H9 (cell line): ENCODE measurements around the gene PPP1R9A. TPM values are rescaled to one million over a fixed set of nuclear protein-coding genes. Genes with fewer than 3 reads are reported as not detected.

ENCODE experiments used
- DNase-seq: peaks from one replicate; pipeline ENCODE4 v3.0.0-alpha.2; 2017
- H2AFZ ChIP-seq: one replicate; pipeline ENCODE4 v1.6.1; 2013; ENCODE audit warnings: mild to moderate bottlenecking, low read length, control low read depth, moderate library complexity
- H2AK5ac ChIP-seq: 2 replicates; pipeline ENCODE4 v1.6.1; 2013; ENCODE audit warnings: low read length, control low read depth, mixed read lengths; ENCODE audit not compliant: insufficient read length
- H2BK120ac ChIP-seq: one replicate; pipeline ENCODE4 v1.6.1; 2013; ENCODE audit warnings: low read depth, mild to moderate bottlenecking, low read length, control low read depth, inconsistent platforms; ENCODE audit not compliant: poor library complexity, severe bottlenecking
- H2BK12ac ChIP-seq: 2 replicates; pipeline ENCODE4 v1.6.1; 2013; ENCODE audit warnings: low read length, control low read depth, mixed read lengths, low read depth; ENCODE audit not compliant: insufficient read length
- H2BK15ac ChIP-seq: 2 replicates; pipeline ENCODE4 v1.6.1; 2013; ENCODE audit warnings: low read depth, low read length, control low read depth
- H2BK20ac ChIP-seq: one replicate; pipeline ENCODE4 v1.6.1; 2013; ENCODE audit warnings: low read depth, mild to moderate bottlenecking, low read length, control low read depth, inconsistent platforms; ENCODE audit not compliant: poor library complexity, severe bottlenecking
- H2BK5ac ChIP-seq: 2 replicates; pipeline ENCODE4 v1.6.1; 2013; ENCODE audit warnings: low read length, control low read depth, mixed read lengths; ENCODE audit not compliant: insufficient read length
- H3K14ac ChIP-seq: 2 replicates; pipeline ENCODE4 v1.6.1; 2013; ENCODE audit warnings: low read length, control low read depth; ENCODE audit not compliant: insufficient read depth
- H3K18ac ChIP-seq: 2 replicates; pipeline ENCODE4 v1.6.1; 2013; ENCODE audit warnings: low read depth, mild to moderate bottlenecking, mixed read lengths, low read length, control low read depth; ENCODE audit not compliant: insufficient read length
- H3K23ac ChIP-seq: 2 replicates; pipeline ENCODE4 v1.6.1; 2013; ENCODE audit warnings: low read length, control low read depth, mixed read lengths, low read depth; ENCODE audit not compliant: insufficient read length
- H3K23me2 ChIP-seq: 2 replicates; pipeline ENCODE4 v1.6.1; 2013; ENCODE audit warnings: low read depth, mild to moderate bottlenecking, mixed read lengths, low read length, control low read depth; ENCODE audit not compliant: insufficient read length, poor library complexity, severe bottlenecking
- H3K27ac ChIP-seq: 2 replicates; pipeline ENCODE4 v1.5.1; 2013; ENCODE audit warnings: low read length, control low read depth, mixed read lengths, low read depth; ENCODE audit not compliant: insufficient read length
- H3K27me3 ChIP-seq: 2 replicates; pipeline ENCODE4 v1.6.1; 2013; ENCODE audit warnings: low read length, control low read depth, inconsistent platforms; ENCODE audit not compliant: insufficient read depth
- H3K4ac ChIP-seq: 2 replicates; pipeline ENCODE4 v1.6.1; 2013; ENCODE audit warnings: low read depth, mild to moderate bottlenecking, control low read depth, inconsistent platforms, low read length, moderate library complexity
- H3K4me1 ChIP-seq: 2 replicates; pipeline ENCODE4 v1.6.1; 2013; ENCODE audit warnings: low read length, control low read depth, inconsistent platforms; ENCODE audit not compliant: insufficient read depth
- H3K4me2 ChIP-seq: 2 replicates; pipeline ENCODE4 v1.6.1; 2013; ENCODE audit warnings: low read length, control low read depth, mixed read lengths; ENCODE audit not compliant: insufficient read length, insufficient read depth
- H3K56ac ChIP-seq: 2 replicates; pipeline ENCODE4 v1.6.1; 2013; ENCODE audit warnings: low read depth, mild to moderate bottlenecking, mixed read lengths, low read length, control low read depth; ENCODE audit not compliant: insufficient read length
- H3K79me1 ChIP-seq: 2 replicates; pipeline ENCODE4 v1.6.1; 2013; ENCODE audit warnings: low read depth, mild to moderate bottlenecking, moderate library complexity, low read length, control low read depth, inconsistent platforms; ENCODE audit not compliant: insufficient read depth, poor library complexity, severe bottlenecking
- H3K79me2 ChIP-seq: 2 replicates; pipeline ENCODE4 v1.6.1; 2013; ENCODE audit warnings: low read length, control low read depth, inconsistent platforms; ENCODE audit not compliant: insufficient read depth
- H3K9ac ChIP-seq: 2 replicates; pipeline ENCODE4 v1.6.1; 2013; ENCODE audit warnings: low read length, control low read depth, mixed read lengths; ENCODE audit not compliant: insufficient read length; ENCODE audit errors: extremely low read depth
- H3K9me3 ChIP-seq: one replicate; pipeline ENCODE4 v1.6.1; 2013; ENCODE audit warnings: low read depth, low read length, inconsistent platforms; ENCODE audit not compliant: control insufficient read depth
- H3T11ph ChIP-seq: one replicate; pipeline ENCODE4 v1.6.1; 2013; ENCODE audit warnings: mild to moderate bottlenecking, low read length, control low read depth, inconsistent platforms
- H4K20me1 ChIP-seq: one replicate; pipeline ENCODE4 v1.6.1; 2013; ENCODE audit not compliant: control insufficient read depth, insufficient read length, insufficient read depth
- H4K5ac ChIP-seq: 2 replicates; pipeline ENCODE4 v1.6.1; 2013; ENCODE audit warnings: low read depth, mild to moderate bottlenecking, mixed read lengths, low read length, control low read depth; ENCODE audit not compliant: insufficient read length
- H4K8ac ChIP-seq: replicated peaks from 2 replicates; pipeline ENCODE4 v1.6.1; 2013; ENCODE audit warnings: low read length, control low read depth, mixed read lengths, low read depth; ENCODE audit not compliant: insufficient read length
- H4K91ac ChIP-seq: 2 replicates; pipeline ENCODE4 v1.6.1; 2013; ENCODE audit warnings: low read depth, mild to moderate bottlenecking, moderate library complexity, mixed read lengths, low read length, control low read depth; ENCODE audit not compliant: insufficient read length
- H3K27ac Mint-ChIP-seq, 3 experiments: 2 replicates in 2 of 3; 3 replicates in 1 of 3; pipeline ENCODE4 v1.8.0; 2020 to 2021; ENCODE audit warnings: mixed read lengths in 3 of 3, mild to moderate bottlenecking in 1 of 3, moderate library complexity in 1 of 3
- H3K27me3 Mint-ChIP-seq: 2 replicates; pipeline ENCODE4 v1.8.0; 2021; ENCODE audit warnings: low read depth, mild to moderate bottlenecking, moderate library complexity, mixed read lengths
- H3K36me3 Mint-ChIP-seq, 3 experiments: 2 replicates in 2 of 3; 3 replicates in 1 of 3; pipeline ENCODE4 v1.8.0; 2020 to 2021; ENCODE audit warnings: low read depth in 3 of 3, mixed read lengths in 3 of 3; ENCODE audit not compliant: insufficient read depth in 1 of 3
- H3K4me1 Mint-ChIP-seq, 2 experiments: 2 replicates each; pipeline ENCODE4 v1.8.0; 2020; ENCODE audit warnings: mixed read lengths in 2 of 2
- H3K4me3 Mint-ChIP-seq, 2 experiments: 2 replicates in 1 of 2; 3 replicates in 1 of 2; pipeline ENCODE4 v1.8.0; 2020 to 2021; ENCODE audit warnings: mild to moderate bottlenecking in 2 of 2, mixed read lengths in 2 of 2, moderate library complexity in 1 of 2
- H3K9me3 Mint-ChIP-seq, 2 experiments: 2 replicates in 1 of 2; 3 replicates in 1 of 2; pipeline ENCODE4 v1.8.0; 2020; ENCODE audit warnings: mild to moderate bottlenecking in 2 of 2, mixed read lengths in 2 of 2, moderate library complexity in 1 of 2
- WGBS: extraction: QIAGEN DNeasy Blood & Tissue Kit; methylation state at CpG from one replicate; pipeline ENCODE4 v1.1.7; 2013; ENCODE audit warnings: missing lambda C conversion rate, low lambda C conversion rate, mixed read lengths; ENCODE audit not compliant: insufficient read length; ENCODE audit errors: extremely low coverage; 5-methylcytosine and 5-hydroxymethylcytosine counted together
- total RNA-seq: library from RNA; stranded (reverse); gene quantifications from 2 replicates; pipeline ENCODE4 v1.2.1, GENCODE V29; 2021
- TF ChIP-seq, protein P1 (sequence below): fragments of 200-600 bp; sonication (generic); conservative IDR thresholded peaks from 3 replicates; pipeline ENCODE4 v1.8.0; 2021; ENCODE audit warnings: antibody characterized with exemption, mild to moderate bottlenecking

PPP1R9A gene
- total RNA-seq, 1 experiment from 2014 or later: 17.0 TPM

DNA sequence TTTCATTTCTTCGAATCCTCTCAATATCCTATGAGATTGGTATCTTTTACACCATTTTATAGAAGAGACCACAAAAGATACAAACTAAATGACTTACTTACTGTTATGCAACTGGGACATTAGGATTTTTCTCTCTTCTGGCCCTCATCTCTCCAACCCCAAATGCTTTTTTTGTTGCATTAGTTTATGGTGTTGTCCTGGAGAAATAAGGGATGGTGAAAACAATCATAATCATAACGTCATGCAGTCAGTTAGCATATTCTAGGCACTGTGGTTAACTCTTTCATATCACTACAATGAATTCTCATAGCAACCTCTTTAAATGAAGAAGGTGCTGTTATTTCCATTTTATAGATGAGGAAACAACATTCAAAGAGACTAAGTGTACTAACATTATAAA is 312.3 kb downstream of the PPP1R9A start:
- H3K79me1 ChIP-seq: no peaks in the 10 kb centered on the region
- no peak overlapping the region for H2BK120ac ChIP-seq
- no peak overlapping the region for H2BK12ac ChIP-seq
- TF ChIP-seq, protein P1, sequence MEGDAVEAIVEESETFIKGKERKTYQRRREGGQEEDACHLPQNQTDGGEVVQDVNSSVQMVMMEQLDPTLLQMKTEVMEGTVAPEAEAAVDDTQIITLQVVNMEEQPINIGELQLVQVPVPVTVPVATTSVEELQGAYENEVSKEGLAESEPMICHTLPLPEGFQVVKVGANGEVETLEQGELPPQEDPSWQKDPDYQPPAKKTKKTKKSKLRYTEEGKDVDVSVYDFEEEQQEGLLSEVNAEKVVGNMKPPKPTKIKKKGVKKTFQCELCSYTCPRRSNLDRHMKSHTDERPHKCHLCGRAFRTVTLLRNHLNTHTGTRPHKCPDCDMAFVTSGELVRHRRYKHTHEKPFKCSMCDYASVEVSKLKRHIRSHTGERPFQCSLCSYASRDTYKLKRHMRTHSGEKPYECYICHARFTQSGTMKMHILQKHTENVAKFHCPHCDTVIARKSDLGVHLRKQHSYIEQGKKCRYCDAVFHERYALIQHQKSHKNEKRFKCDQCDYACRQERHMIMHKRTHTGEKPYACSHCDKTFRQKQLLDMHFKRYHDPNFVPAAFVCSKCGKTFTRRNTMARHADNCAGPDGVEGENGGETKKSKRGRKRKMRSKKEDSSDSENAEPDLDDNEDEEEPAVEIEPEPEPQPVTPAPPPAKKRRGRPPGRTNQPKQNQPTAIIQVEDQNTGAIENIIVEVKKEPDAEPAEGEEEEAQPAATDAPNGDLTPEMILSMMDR: no peak
- Mint-ChIP-seq H3K27me3 (no peaks in the 10 kb centered on the region), H3K4me1 (no peaks in the 10 kb centered on the region), H3K9me3 (peaks cover 4 to 6% of the 10 kb centered on the region in 2 experiments; a peak in 4 of 5 replicates), H3K27ac (no peak overlapping the region), H3K36me3 (peaks cover 0 to 4% (median 0%) of the 10 kb centered on the region in 3 experiments; a peak in 2 of 7 replicates), H3K4me3 (no peak overlapping the region)
- no peak overlapping the region for H3K4me2 ChIP-seq
- H3K56ac ChIP-seq: no peak overlapping the region
- no peak overlapping the region for H3K27ac ChIP-seq
- no peak overlapping the region for H2AK5ac ChIP-seq
- no peak overlapping the region for H3T11ph ChIP-seq
- WGBS: no CpG with 5 or more reads among the region's 2 CpGs
- H4K8ac ChIP-seq: no peak overlapping the region
- H2BK20ac ChIP-seq: no peak overlapping the region
- H3K23me2 ChIP-seq: no peaks in the 10 kb centered on the region
- no peak overlapping the region for H4K91ac ChIP-seq
- H3K4me1 ChIP-seq: no peaks in the 10 kb centered on the region
- no peak overlapping the region for H3K23ac ChIP-seq
- H3K4ac ChIP-seq: no peak overlapping the region
- H3K9me3 ChIP-seq: no peaks in the 10 kb centered on the region
- H2BK5ac ChIP-seq: no peak overlapping the region
- DNase-seq: no peak
- H3K18ac ChIP-seq: no peak overlapping the region
- no peak overlapping the region for H3K9ac ChIP-seq
- H3K14ac ChIP-seq: no peak overlapping the region
- no peak overlapping the region for H2BK15ac ChIP-seq
- no peak overlapping the region for H4K5ac ChIP-seq
- H2AFZ ChIP-seq: no peak overlapping the region
- no peaks in the 10 kb centered on the region for H3K79me2 ChIP-seq
- no peaks in the 10 kb centered on the region for H3K27me3 ChIP-seq
- H4K20me1 ChIP-seq: no peaks in the 10 kb centered on the region
